Keratinocyte (primary cell): ENCODE results near the gene NUDT10. TPM values are rescaled to one million over a fixed set of nuclear protein-coding genes. Genes with fewer than 3 reads are reported as not detected.

Source experiments
- DNase-seq: peaks from one replicate; pipeline ENCODE4 v3.0.0-alpha.2; 2011; ENCODE audit warnings: low read depth, missing footprints, low spot score
- FAIRE-seq: peaks from 2 replicates; lab custom pipeline; 2011; peaks lifted over from hg19 to GRCh38; lab: Jason Lieb, UNC
- H2AFZ ChIP-seq: 2 replicates; pipeline ENCODE4 v1.6.0; 2012; ENCODE audit warnings: low read length, control low read depth, inconsistent platforms; ENCODE audit not compliant: control insufficient read depth
- H3K27ac ChIP-seq: 2 replicates; pipeline ENCODE4 v1.5.1; 2011; ENCODE audit warnings: low read length; ENCODE audit not compliant: control insufficient read depth, insufficient read depth
- H3K27me3 ChIP-seq: 3 replicates; pipeline ENCODE4 v1.6.0; 2011; ENCODE audit warnings: low read length; ENCODE audit not compliant: control insufficient read depth, insufficient read depth; ENCODE audit errors: extremely low read depth
- H3K36me3 ChIP-seq, 2 experiments: 2 replicates in 1 of 2; 3 replicates in 1 of 2; pipeline ENCODE4 v1.5.1; 2011; ENCODE audit warnings: low read length in 2 of 2, mild to moderate bottlenecking in 1 of 2; ENCODE audit not compliant: control insufficient read depth in 2 of 2, insufficient read depth in 2 of 2; ENCODE audit errors: extremely low read depth in 1 of 2
- H3K4me1 ChIP-seq: 3 replicates; pipeline ENCODE4 v1.5.1; 2011; ENCODE audit warnings: low read length; ENCODE audit not compliant: control insufficient read depth, insufficient read depth; ENCODE audit errors: extremely low read depth
- H3K4me2 ChIP-seq: 3 replicates; pipeline ENCODE4 v1.6.0; 2011; ENCODE audit warnings: low read depth, low read length; ENCODE audit not compliant: control insufficient read depth, insufficient read depth; ENCODE audit errors: extremely low read depth
- H3K4me3 ChIP-seq, 3 experiments: fragments of 200-600 bp in 1 of 3; sonication (generic) in 1 of 3; 2 replicates in 2 of 3; 3 replicates in 1 of 3; pipeline ENCODE4 v1.5.1; 2011 to 2016; ENCODE audit warnings: low read length in 3 of 3, mild to moderate bottlenecking in 3 of 3, control low read depth in 2 of 3, inconsistent platforms in 1 of 3, low read depth in 1 of 3, mixed read lengths in 1 of 3, mixed run types in 1 of 3, moderate library complexity in 1 of 3; ENCODE audit not compliant: control insufficient read depth in 2 of 3, insufficient read depth in 2 of 3; ENCODE audit errors: extremely low read depth in 1 of 3
- H3K79me2 ChIP-seq: 2 replicates; pipeline ENCODE4 v1.6.0; 2012; ENCODE audit warnings: low read length; ENCODE audit not compliant: control insufficient read depth, insufficient read depth
- H3K9ac ChIP-seq: 3 replicates; pipeline ENCODE4 v1.6.0; 2011; ENCODE audit warnings: low read length; ENCODE audit not compliant: control insufficient read depth, insufficient read depth; ENCODE audit errors: extremely low read depth
- H3K9me1 ChIP-seq: 3 replicates; pipeline ENCODE4 v1.6.0; 2011; ENCODE audit warnings: low read length; ENCODE audit not compliant: control insufficient read depth, insufficient read depth; ENCODE audit errors: extremely low read depth
- H3K9me3 ChIP-seq: 2 replicates; pipeline ENCODE4 v1.5.1; 2012; ENCODE audit warnings: low read depth, low read length; ENCODE audit not compliant: control insufficient read depth
- H4K20me1 ChIP-seq: 3 replicates; pipeline ENCODE4 v1.6.0; 2011; ENCODE audit warnings: low read length; ENCODE audit not compliant: control insufficient read depth, insufficient read depth; ENCODE audit errors: extremely low read depth
- CTCF ChIP-seq, 3 experiments: IDR thresholded peaks in 1 of 3; conservative IDR thresholded peaks in 1 of 3; optimal IDR thresholded peaks in 1 of 3; 2 replicates in 2 of 3; 3 replicates in 1 of 3; pipeline versions ENCODE3 to v1.5.1; 2011; ENCODE audit warnings: low read length in 3 of 3, mild to moderate bottlenecking in 3 of 3, moderate library complexity in 2 of 3, control low read depth in 1 of 3, inconsistent platforms in 1 of 3; ENCODE audit not compliant: insufficient read depth in 2 of 3; ENCODE audit errors: extremely low read depth in 1 of 3
- EZH2 ChIP-seq: IDR thresholded peaks from one replicate; pipeline ENCODE4 v1.6.1; 2012; ENCODE audit warnings: inconsistent platforms, mild to moderate bottlenecking, low read length, moderate library complexity
- dilution Hi-C: fragments of 300-500 bp; cut with MboI; formaldehyde crosslinking; loops from one replicate; pipeline ENCODE4 v1.7.0; 2020; ENCODE audit warnings: low sequenced_read_pairs; ENCODE audit not compliant: extremely low pct_ligation_motif_present
- polyA plus RNA-seq, 5 experiments: library from polyadenylated mRNA; depleted of rRNA in 3 of 5; stranded (reverse) in 3 of 5; stranded (forward) in 1 of 5; unstranded in 1 of 5; fragments of >200 nt; gene quantifications; 1 replicate in 1 of 5; 2 replicates in 3 of 5; 3 replicates in 1 of 5; pipeline versions ENCODE4 v1.2.1 to v1.2.3, GENCODE V29; 2011 to 2012; ENCODE audit warnings: missing spikeins in 2 of 5, low read depth in 1 of 5, low replicate concordance in 1 of 5

NUDT10 gene
- polyA plus RNA-seq, 1 donor (not counting 4 experiments of a cell fraction or from before 2014, with no cell fraction given): 0.24 TPM

GRCh38 chrX:51334276-51334675, 1.7 kb downstream of the NUDT10 start:
- Histone ChIP-seq H3K4me1 (no peaks in the 10 kb centered on the region), H3K9me3 (no peaks in the 10 kb centered on the region), H3K27me3 (no peaks in the 10 kb centered on the region), H3K27ac (no peak overlapping the region), H4K20me1 (no peaks in the 10 kb centered on the region), H3K79me2 (no peaks in the 10 kb centered on the region), H3K9ac (no peak overlapping the region), H2AFZ (no peak overlapping the region), H3K36me3 (no peaks in the 10 kb centered on the region), H3K4me2 (no peak overlapping the region), H3K9me1 (no peaks in the 10 kb centered on the region), H3K4me3 (no peak overlapping the region)
- no peak for DNase-seq
- FAIRE-seq: no peak
- dilution Hi-C loops: no loop called here
- no peak for TF ChIP-seq EZH2
- TF ChIP-seq CTCF (optimal IDR thresholded peaks at IDR 0.05 in 1 of 3, IDR thresholded peaks at IDR 0.05 in 1 of 3, conservative IDR thresholded peaks at IDR 0.05 in 1 of 3; ENCODE audit: extremely low read depth in 1 of 3, insufficient read depth in 2 of 3, low read length in 3 of 3): no peak

GRCh38 chrX:51336584-51336983, 4.0 kb downstream of the NUDT10 start:
- H3K27me3 ChIP-seq: no peaks in the 10 kb centered on the region
- DNase-seq (peak; percentile 4), FAIRE-seq (no peak)
- H3K4me1 ChIP-seq: no peaks in the 10 kb centered on the region
- dilution Hi-C loops: no loop called here
- H3K4me3 ChIP-seq: no peak overlapping the region
- no peaks in the 10 kb centered on the region for H3K9me3 ChIP-seq
- H3K27ac ChIP-seq: no peak overlapping the region
- no peaks in the 10 kb centered on the region for H4K20me1 ChIP-seq
- no peaks in the 10 kb centered on the region for H3K9me1 ChIP-seq
- TF ChIP-seq EZH2: no peak
- TF ChIP-seq CTCF (optimal IDR thresholded peaks at IDR 0.05 in 1 of 3, IDR thresholded peaks at IDR 0.05 in 1 of 3, conservative IDR thresholded peaks at IDR 0.05 in 1 of 3; ENCODE audit: extremely low read depth in 1 of 3, insufficient read depth in 2 of 3, low read length in 3 of 3): peak; percentile 43 to 53 (median 48)
- H2AFZ ChIP-seq: no peak overlapping the region
- H3K36me3 ChIP-seq: no peaks in the 10 kb centered on the region
- H3K79me2 ChIP-seq: no peaks in the 10 kb centered on the region
- no peak overlapping the region for H3K4me2 ChIP-seq
- no peak overlapping the region for H3K9ac ChIP-seq
